A549 (cell line): ENCODE measurements around the gene ABCC3. TPM values are rescaled to one million over a fixed set of nuclear protein-coding genes. Genes with fewer than 3 reads are reported as not detected.

Source experiments
- ATAC-seq, 2 experiments: fragments of 200-7000 bp in 1 of 2; fragments of >200 bp in 1 of 2; cut with Nextera tagmentation in 1 of 2; cut with Tn5 transposase in 1 of 2; 3 replicates each; pipeline versions ENCODE4 v1.8.0 to v1.9.1; 2018 to 2020; ENCODE audit warnings: mild to moderate bottlenecking in 1 of 2, moderate library complexity in 1 of 2
- CTCF ChIA-PET: fragments of 300-600 bp; sonication (Branson Sonifier 250); formaldehyde crosslinking; extraction: SDS; loops from one replicate; lab custom pipeline; 2021; ENCODE audit warnings: antibody characterized with exemption, inconsistent platforms; lab: Yijun Ruan, JAX
- POLR2A ChIA-PET: fragments of 350-600 bp; formaldehyde crosslinking; extraction: SDS; loops from one replicate; lab custom pipeline; 2021; ENCODE audit warnings: antibody characterized with exemption, inconsistent platforms; lab: Yijun Ruan, JAX
- DNase-seq, 2 experiments: peaks; one replicate each; pipeline versions ENCODE4 v3.0.0 to v3.0.0-alpha.2; 2011 to 2016; ENCODE audit warnings: low read depth in 1 of 2, low spot score in 1 of 2
- FAIRE-seq: peaks from 2 replicates; lab custom pipeline; 2011; peaks lifted over from hg19 to GRCh38; lab: Jason Lieb, UNC
- H3K27ac ChIP-seq, 2 experiments: fragments of >200 bp; sonication (Bioruptor Twin); formaldehyde crosslinking; 3 replicates each; pipeline ENCODE4 v1.5.1; 2016 to 2017
- H3K4me1 ChIP-seq: fragments of >200 bp; sonication (Bioruptor Twin); formaldehyde crosslinking; 3 replicates; pipeline ENCODE4 v1.6.1; 2016
- H3K4me2 ChIP-seq: fragments of >200 bp; sonication (Bioruptor Twin); formaldehyde crosslinking; 3 replicates; pipeline ENCODE4 v1.6.1; 2016
- H3K4me3 ChIP-seq: fragments of >200 bp; sonication (Bioruptor Twin); formaldehyde crosslinking; 3 replicates; pipeline ENCODE4 v1.5.1; 2016
- H3K9me3 ChIP-seq: fragments of >200 bp; sonication (Bioruptor Twin); formaldehyde crosslinking; 3 replicates; pipeline ENCODE4 v1.6.1; 2016
- CBX8 ChIP-seq: fragments of 200-600 bp; sonication (generic); IDR thresholded peaks from 2 replicates; pipeline ENCODE4 v1.6.1; 2016
- CEBPB ChIP-seq, 2 experiments: fragments of >200 bp in 1 of 2; sonication (Bioruptor Twin) in 1 of 2; formaldehyde crosslinking in 1 of 2; IDR thresholded peaks; 2 replicates each; pipeline ENCODE4 v1.6.1; 2012 to 2016
- CHD2 ChIP-seq: fragments of 150-350 bp; IDR thresholded peaks from 2 replicates; pipeline ENCODE4 v1.6.1; 2014; ENCODE audit warnings: low read length; ENCODE audit not compliant: partially characterized antibody
- CHD4 ChIP-seq: fragments of 200-600 bp; sonication (generic); IDR thresholded peaks from 2 replicates; pipeline ENCODE4 v1.6.1; 2016; ENCODE audit warnings: antibody characterized with exemption, mild to moderate bottlenecking, borderline replicate concordance
- FOSL2 ChIP-seq, 2 experiments: fragments of 450-650 bp in 1 of 2; fragments of >200 bp in 1 of 2; sonication (Bioruptor Twin) in 1 of 2; formaldehyde crosslinking; IDR thresholded peaks; 2 replicates each; pipeline versions ENCODE4 v1.5.0 to v1.6.1; 2016 to 2020; ENCODE audit warnings: mild to moderate bottlenecking in 1 of 2, moderate library complexity in 1 of 2
- FOXS1 ChIP-seq: fragments of 250-450 bp; sonication (Bioruptor Pico); IDR thresholded peaks from 2 replicates; pipeline ENCODE4 v1.5.0; 2020; ENCODE audit warnings: mild to moderate bottlenecking, moderate library complexity
- GATA3 ChIP-seq: IDR thresholded peaks from 2 replicates; pipeline ENCODE4 v1.6.1; 2012; ENCODE audit warnings: borderline replicate concordance
- HDAC2 ChIP-seq: fragments of 200-600 bp; sonication (generic); IDR thresholded peaks from 2 replicates; pipeline ENCODE4 v1.6.1; 2016
- HOXB5 ChIP-seq: fragments of 250-450 bp; sonication (Bioruptor Pico); IDR thresholded peaks from 2 replicates; pipeline ENCODE4 v1.5.0; 2020; ENCODE audit warnings: mild to moderate bottlenecking, moderate library complexity
- JUNB ChIP-seq: fragments of >200 bp; sonication (Bioruptor Twin); formaldehyde crosslinking; IDR thresholded peaks from 2 replicates; pipeline ENCODE4 v1.6.1; 2016
- MAFK ChIP-seq: fragments of 450-650 bp; IDR thresholded peaks from 2 replicates; pipeline ENCODE4 v1.6.1; 2014; ENCODE audit not compliant: partially characterized antibody
- MYC ChIP-seq: IDR thresholded peaks from 2 replicates; pipeline ENCODE4 v1.6.1; 2012; ENCODE audit warnings: mild to moderate bottlenecking, inconsistent platforms, low read length, improper control_type of control experiment, borderline replicate concordance
- NPAS2 ChIP-seq: fragments of 250-450 bp; sonication (Bioruptor Pico); IDR thresholded peaks from 2 replicates; pipeline ENCODE4 v1.8.0; 2022; ENCODE audit warnings: mild to moderate bottlenecking, moderate library complexity, borderline replicate concordance
- POLR2AphosphoS2 ChIP-seq: conservative IDR thresholded peaks from 2 replicates; pipeline ENCODE4 v1.6.1; 2012; ENCODE audit warnings: low read length, improper control_type of control experiment, inconsistent platforms
- SMC3 ChIP-seq: fragments of >200 bp; sonication (Bioruptor Twin); formaldehyde crosslinking; IDR thresholded peaks from 3 replicates; pipeline ENCODE4 v1.6.1; 2018; ENCODE audit warnings: inconsistent platforms
- TFCP2L1 ChIP-seq: fragments of 250-450 bp; sonication (Bioruptor Pico); IDR thresholded peaks from 2 replicates; pipeline ENCODE4 v1.5.0; 2021; ENCODE audit warnings: mild to moderate bottlenecking
- ZSCAN20 ChIP-seq: fragments of 250-450 bp; sonication (Bioruptor Pico); IDR thresholded peaks from 2 replicates; pipeline ENCODE4 v1.8.0; 2022; ENCODE audit warnings: mild to moderate bottlenecking, moderate library complexity
- WGBS: methylation state at CpG from one replicate; pipeline ENCODE4 v1.1.6; 2017; ENCODE audit errors: missing lambda C conversion rate; 5-methylcytosine and 5-hydroxymethylcytosine counted together
- polyA plus RNA-seq, 4 experiments: library from polyadenylated mRNA; depleted of rRNA in 3 of 4; stranded (reverse); fragments of >200 nt; fragmentation: RNase III in 1 of 4; extraction: RNeasy Plus Mini Kit Qiagen cat#74134 plus additional on column Dnase treatment in 1 of 4; gene quantifications; 2 replicates in 3 of 4; 3 replicates in 1 of 4; pipeline ENCODE4 v1.2.3, GENCODE V29; 2011 to 2017
- TF ChIP-seq, protein P1 (sequence below): fragments of >200 bp; sonication (Bioruptor Twin); formaldehyde crosslinking; IDR thresholded peaks from 3 replicates; pipeline ENCODE4 v1.5.1; 2016
- TF ChIP-seq, protein P2 (sequence below): IDR thresholded peaks from 2 replicates; pipeline ENCODE4 v1.6.1; 2012; ENCODE audit warnings: low read depth, borderline replicate concordance
- TF ChIP-seq, protein P3 (sequence below): fragments of >200 bp; sonication (Bioruptor Twin); formaldehyde crosslinking; IDR thresholded peaks from 3 replicates; pipeline ENCODE4 v1.6.1; 2016

The ABCC3 gene
- polyA plus RNA-seq, 2 of the 4 experiments (the other 2 are of a cell fraction) = 248 to 342 TPM

DNA sequence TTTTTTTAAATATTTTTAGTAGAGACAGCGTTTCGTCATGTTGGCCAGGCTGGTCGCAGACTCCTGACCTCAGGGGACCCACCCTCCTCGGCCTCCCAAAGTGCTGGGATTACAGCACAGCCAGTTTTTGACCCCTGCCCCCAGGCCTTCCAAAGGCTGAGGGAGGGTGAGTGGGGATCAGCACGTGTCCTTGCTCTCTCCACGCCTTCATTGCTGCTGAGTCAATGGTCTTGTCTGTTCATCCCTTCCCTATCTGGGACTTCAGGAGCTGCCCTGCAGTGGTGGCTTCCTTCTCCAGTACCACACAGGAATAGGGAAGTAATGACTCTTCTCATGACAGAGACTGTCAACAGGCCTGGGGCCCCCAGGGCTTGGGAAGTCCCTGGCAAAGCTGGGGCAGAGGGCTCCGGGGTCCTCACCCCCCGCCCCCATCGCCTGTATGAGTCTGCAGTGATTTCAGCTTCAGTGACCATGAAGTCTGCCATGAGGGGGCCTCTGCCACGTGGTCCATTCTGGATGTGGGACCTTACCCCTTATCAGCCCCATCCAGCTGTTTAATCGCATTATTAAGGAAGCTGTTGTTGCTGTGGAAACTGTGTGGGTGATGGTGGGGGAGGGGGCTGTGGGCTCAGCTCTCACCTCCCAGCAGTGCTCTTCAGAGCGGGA is 6.1 kb downstream of the ABCC3 start (continued):
- TF ChIP-seq, protein P1, sequence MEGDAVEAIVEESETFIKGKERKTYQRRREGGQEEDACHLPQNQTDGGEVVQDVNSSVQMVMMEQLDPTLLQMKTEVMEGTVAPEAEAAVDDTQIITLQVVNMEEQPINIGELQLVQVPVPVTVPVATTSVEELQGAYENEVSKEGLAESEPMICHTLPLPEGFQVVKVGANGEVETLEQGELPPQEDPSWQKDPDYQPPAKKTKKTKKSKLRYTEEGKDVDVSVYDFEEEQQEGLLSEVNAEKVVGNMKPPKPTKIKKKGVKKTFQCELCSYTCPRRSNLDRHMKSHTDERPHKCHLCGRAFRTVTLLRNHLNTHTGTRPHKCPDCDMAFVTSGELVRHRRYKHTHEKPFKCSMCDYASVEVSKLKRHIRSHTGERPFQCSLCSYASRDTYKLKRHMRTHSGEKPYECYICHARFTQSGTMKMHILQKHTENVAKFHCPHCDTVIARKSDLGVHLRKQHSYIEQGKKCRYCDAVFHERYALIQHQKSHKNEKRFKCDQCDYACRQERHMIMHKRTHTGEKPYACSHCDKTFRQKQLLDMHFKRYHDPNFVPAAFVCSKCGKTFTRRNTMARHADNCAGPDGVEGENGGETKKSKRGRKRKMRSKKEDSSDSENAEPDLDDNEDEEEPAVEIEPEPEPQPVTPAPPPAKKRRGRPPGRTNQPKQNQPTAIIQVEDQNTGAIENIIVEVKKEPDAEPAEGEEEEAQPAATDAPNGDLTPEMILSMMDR = no peak
- TF ChIP-seq, protein P2, sequence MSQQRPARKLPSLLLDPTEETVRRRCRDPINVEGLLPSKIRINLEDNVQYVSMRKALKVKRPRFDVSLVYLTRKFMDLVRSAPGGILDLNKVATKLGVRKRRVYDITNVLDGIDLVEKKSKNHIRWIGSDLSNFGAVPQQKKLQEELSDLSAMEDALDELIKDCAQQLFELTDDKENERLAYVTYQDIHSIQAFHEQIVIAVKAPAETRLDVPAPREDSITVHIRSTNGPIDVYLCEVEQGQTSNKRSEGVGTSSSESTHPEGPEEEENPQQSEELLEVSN = peak; percentile 70; the same call in 1 of the 2 replicates
- TF ChIP-seq TFCP2L1 = no peak
- TF ChIP-seq CBX8 = no peak
- no peak for TF ChIP-seq CHD4
- TF ChIP-seq POLR2AphosphoS2 = no peak; the same call in 1 of the 2 replicates
- peak; percentile 10; the same call in 1 of the 3 replicates for TF ChIP-seq SMC3
- peak; percentile 29; the same call in 1 of the 2 replicates for TF ChIP-seq GATA3
- TF ChIP-seq ZSCAN20 (CRISPR knock-in tag) = no peak
- TF ChIP-seq CHD2 = no peak
- TF ChIP-seq, protein P3, sequence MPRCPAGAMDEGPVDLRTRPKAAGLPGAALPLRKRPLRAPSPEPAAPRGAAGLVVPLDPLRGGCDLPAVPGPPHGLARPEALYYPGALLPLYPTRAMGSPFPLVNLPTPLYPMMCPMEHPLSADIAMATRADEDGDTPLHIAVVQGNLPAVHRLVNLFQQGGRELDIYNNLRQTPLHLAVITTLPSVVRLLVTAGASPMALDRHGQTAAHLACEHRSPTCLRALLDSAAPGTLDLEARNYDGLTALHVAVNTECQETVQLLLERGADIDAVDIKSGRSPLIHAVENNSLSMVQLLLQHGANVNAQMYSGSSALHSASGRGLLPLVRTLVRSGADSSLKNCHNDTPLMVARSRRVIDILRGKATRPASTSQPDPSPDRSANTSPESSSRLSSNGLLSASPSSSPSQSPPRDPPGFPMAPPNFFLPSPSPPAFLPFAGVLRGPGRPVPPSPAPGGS = no peak
- 0 out of 2 replicates have a peak, but pooled peaks have one; percentile 48 for TF ChIP-seq FOXS1 (CRISPR knock-in tag)
- peak; percentile 64 for TF ChIP-seq MAFK
- peak; percentile 22; the same call in 1 of the 2 replicates for TF ChIP-seq NPAS2 (CRISPR knock-in tag)
- no peak for TF ChIP-seq FOSL2 (IDR thresholded peaks at IDR 0.05)
- peak; percentile 53 for TF ChIP-seq FOSL2 (CRISPR knock-in tag; IDR thresholded peaks at IDR 0.05)
- TF ChIP-seq CEBPB (IDR thresholded peaks at IDR 0.05) = peak in 1 of 2 experiments; percentile 46; a peak in 1 of 4 replicates
- 0 out of 2 replicates have a peak, but pooled peaks have one; percentile 27 for TF ChIP-seq JUNB
- 0 out of 2 replicates have a peak, but pooled peaks have one; percentile 34 for TF ChIP-seq MYC
- no peak for TF ChIP-seq HDAC2

DNA sequence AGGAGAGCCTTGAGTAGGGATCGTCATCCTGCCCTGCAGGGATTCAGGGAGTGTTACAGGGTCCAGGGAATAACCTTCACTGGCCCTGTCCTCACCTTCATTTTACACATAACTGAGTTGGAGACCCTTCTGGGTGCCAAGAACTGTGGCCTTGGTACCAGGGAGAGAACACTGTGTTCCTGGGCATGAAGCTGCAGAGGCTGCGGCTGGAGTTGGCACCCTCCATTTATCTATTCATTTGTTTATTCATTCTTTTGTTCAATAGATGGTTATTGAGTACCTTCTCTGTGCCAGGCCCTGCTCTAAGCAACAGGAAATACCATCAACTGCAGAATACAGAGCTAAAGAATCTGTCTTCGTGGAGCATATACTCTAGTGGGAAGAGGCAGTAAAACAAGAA is 6.7 kb downstream of the ABCC3 start:
- no peak for FAIRE-seq
- ATAC-seq = no peak
- WGBS = 61% methylated on average over 3 of the region's 3 CpGs
- H3K4me1 ChIP-seq = peaks cover 89% of the 10 kb centered on the region
- ChIA-PET POLR2A (interaction anchor here (0.6 to 8.0 kb wide), 5 partner anchors 10 to 588 kb away, joined by 4 to 237 read pairs (median 65); no protein-coding TSS in a partner anchor), CTCF (interaction anchor here (1.0 to 48.0 kb wide), 6 partner anchors 10 to 159 kb away, joined by 3 to 2097 read pairs (median 32); partner anchors contain the start of gene ANKRD40)
- H3K4me2 ChIP-seq = peak overlapping the region; percentile 92
- peak overlapping the region; percentile 15; the same call in 1 of the 3 replicates for H3K4me3 ChIP-seq
- no peak for DNase-seq
- no peak for TF ChIP-seq HOXB5 (CRISPR knock-in tag)
- TF ChIP-seq TFCP2L1 = 0 out of 2 replicates have a peak, but pooled peaks have one; percentile 37
- TF ChIP-seq, all 56 proteins: peak for 1
- Histone ChIP-seq H3K27ac (peak overlapping the region; percentile 99 to 100), H3K9me3 (no peaks in the 10 kb centered on the region)
